Ovary (tissue), 3 donors: Measurements from ENCODE around the gene RFTN2.
"Not testable (repeated sequence)": the region's sequence is repeated elsewhere in the genome, so short reads cannot be mapped to it uniquely, and the experiment has no call there.

ENCODE experiments used
- CTCF ChIP-seq, 3 donors: fragments of 450-650 bp in 2 of 3; fragments of 200-600 bp in 1 of 3; IDR thresholded peaks; one replicate each; pipeline versions ENCODE4 v1.5.1 to v1.8.0; 2016 to 2022; ENCODE audit warnings: antibody characterized with exemption in 3 of 3, mild to moderate bottlenecking in 1 of 3
- EP300 ChIP-seq: sonication (generic); formaldehyde crosslinking; IDR thresholded peaks from one replicate; pipeline ENCODE4 v1.6.1; 2017; ENCODE audit warnings: antibody characterized with exemption
- POLR2A ChIP-seq: fragments of 450-650 bp; IDR thresholded peaks from one replicate; pipeline ENCODE4 v1.6.1; 2017; ENCODE audit warnings: antibody characterized with exemption, mild to moderate bottlenecking, moderate library complexity
- donor health status: DM: no; HTN: no; CAD: no.

- not testable (repeated sequence) for TF ChIP-seq POLR2A; CTCF (IDR thresholded peaks at IDR 0.05); EP300
Measured at GRCh38 chr2:197699724-197700123, 24.3 kb upstream of the RFTN2 start.
